Small intestine (tissue), 7 donors: ENCODE data around the gene NINJ1. TPM values are rescaled to one million over a fixed set of nuclear protein-coding genes. Genes with fewer than 3 reads are reported as not detected.

Experiments
- DNase-seq, 2 donors: peaks; one replicate each; pipeline versions ENCODE4 v3.0.0 to v3.0.0-alpha.2; 2013
- FAIRE-seq: peaks from 2 replicates; lab custom pipeline; 2012; peaks lifted over from hg19 to GRCh38; lab: Jason Lieb, UNC
- H3K27ac ChIP-seq, 3 donors: one replicate each; pipeline ENCODE4 v1.5.1; 2013; ENCODE audit warnings: low read length in 2 of 3, mild to moderate bottlenecking in 2 of 3, control low read depth in 1 of 3, inconsistent platforms in 1 of 3, low read depth in 1 of 3, moderate library complexity in 1 of 3
- H3K27me3 ChIP-seq, 3 donors: one replicate each; pipeline ENCODE4 v1.6.1; 2013; ENCODE audit warnings: low read length in 3 of 3, inconsistent platforms in 1 of 3; ENCODE audit not compliant: control insufficient read depth in 3 of 3, insufficient read depth in 3 of 3
- H3K36me3 ChIP-seq, 3 donors: one replicate each; pipeline ENCODE4 v1.6.1; 2013; ENCODE audit warnings: low read length in 3 of 3, inconsistent platforms in 1 of 3, low read depth in 1 of 3, mild to moderate bottlenecking in 1 of 3, moderate library complexity in 1 of 3; ENCODE audit not compliant: control insufficient read depth in 3 of 3, insufficient read depth in 2 of 3
- H3K4me1 ChIP-seq, 3 donors: one replicate each; pipeline ENCODE4 v1.6.1; 2013; ENCODE audit warnings: low read length in 2 of 3, inconsistent platforms in 1 of 3, low read depth in 1 of 3, mild to moderate bottlenecking in 1 of 3, moderate library complexity in 1 of 3; ENCODE audit not compliant: control insufficient read depth in 3 of 3, insufficient read depth in 2 of 3
- H3K4me3 ChIP-seq, 3 donors: one replicate each; pipeline ENCODE4 v1.5.1; 2013; ENCODE audit warnings: low read length in 3 of 3, control low read depth in 1 of 3, inconsistent platforms in 1 of 3, low read depth in 1 of 3, mild to moderate bottlenecking in 1 of 3, moderate library complexity in 1 of 3
- H3K9me3 ChIP-seq, 2 donors: one replicate each; pipeline ENCODE4 v1.6.1; 2013; ENCODE audit warnings: low read depth in 1 of 2, low read length in 1 of 2; ENCODE audit not compliant: control insufficient read depth in 2 of 2, insufficient read depth in 1 of 2
- WGBS, 3 donors: extraction: QIAGEN DNeasy Blood & Tissue Kit; methylation state at CpG; one replicate each; pipeline ENCODE4 v1.1.7; 2013; 5-methylcytosine and 5-hydroxymethylcytosine counted together
- polyA plus RNA-seq, 4 donors: library from polyadenylated mRNA; stranded (reverse) in 3 of 4; unstranded in 1 of 4; fragments of 200-250 nt in 3 of 4; fragments of 120-200 nt in 1 of 4; gene quantifications; one replicate each; pipeline versions ENCODE4 v1.2.1 to v1.2.3, GENCODE V29; 2013
- donor health status: healthy with polysubstance abuse.
- donor health status: control.
- donor health status: control.
- donor health status: Bipolar disorder and iron deficiency.
- donor health status: healthy.

Gene NINJ1
- polyA plus RNA-seq, 4 donors: 29.4 to 93.2 (median 54.0) TPM

DNA sequence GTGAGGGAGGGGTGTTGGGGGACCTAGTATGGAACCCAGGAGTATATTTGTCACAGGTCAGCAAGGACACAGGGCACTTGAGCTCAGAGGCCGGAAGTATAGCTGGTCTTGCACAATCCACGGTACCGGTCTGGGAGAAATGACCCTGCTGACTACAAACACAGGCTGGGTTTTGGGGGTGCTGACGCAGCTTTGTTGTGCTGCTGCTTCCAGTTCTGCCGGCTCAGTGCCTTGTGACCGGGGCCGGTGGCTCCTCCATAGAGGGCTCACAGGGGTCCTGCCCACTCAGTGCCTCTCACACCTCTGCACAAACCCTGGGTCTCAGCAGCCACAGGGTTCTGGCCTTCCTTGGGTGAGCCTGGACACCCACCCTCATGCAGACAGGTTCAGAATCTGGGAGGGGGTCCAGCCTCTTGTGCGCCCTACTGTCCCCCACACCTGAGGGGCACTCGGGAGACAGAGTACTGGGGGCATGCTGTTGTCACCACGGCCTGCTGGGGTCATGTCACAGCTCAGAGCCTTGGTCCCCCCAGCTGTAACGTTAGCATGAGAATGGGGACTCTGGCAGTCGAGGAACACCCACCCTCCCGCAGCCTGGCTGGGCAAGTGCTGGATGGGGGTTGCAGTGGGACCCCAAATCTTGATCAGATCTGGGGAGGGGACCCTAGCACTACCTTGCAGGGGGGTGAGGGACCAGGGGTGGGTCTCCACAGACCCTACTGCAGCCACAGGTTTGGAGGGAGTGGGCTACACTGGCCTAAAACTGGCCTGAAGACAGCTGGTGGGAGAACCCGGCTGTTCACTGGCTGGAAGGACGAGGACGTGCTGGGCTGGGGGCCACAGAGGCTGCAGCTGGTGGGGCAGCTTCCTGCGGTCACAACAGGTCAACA, 17.7 kb downstream of the NINJ1 start:
- Histone ChIP-seq H3K4me1 (peaks cover 0 to 17% (median 0%) of the 10 kb centered on the region in 3 donors), H3K9me3 (no peaks in the 10 kb centered on the region), H3K36me3 (peaks cover 0 to 52% (median 6%) of the 10 kb centered on the region in 3 donors), H3K4me3 (no peak overlapping the region), H3K27me3 (no peaks in the 10 kb centered on the region), H3K27ac (peak overlapping the region in 2 of 3 donors; percentile 28 to 51)
- FAIRE-seq (no peak), DNase-seq (peak in 1 of 2 donors; percentile 82)
- WGBS, 3 donors: 68 to 75% (median 71%) methylated on average over 17 of the region's 17 CpGs

DNA sequence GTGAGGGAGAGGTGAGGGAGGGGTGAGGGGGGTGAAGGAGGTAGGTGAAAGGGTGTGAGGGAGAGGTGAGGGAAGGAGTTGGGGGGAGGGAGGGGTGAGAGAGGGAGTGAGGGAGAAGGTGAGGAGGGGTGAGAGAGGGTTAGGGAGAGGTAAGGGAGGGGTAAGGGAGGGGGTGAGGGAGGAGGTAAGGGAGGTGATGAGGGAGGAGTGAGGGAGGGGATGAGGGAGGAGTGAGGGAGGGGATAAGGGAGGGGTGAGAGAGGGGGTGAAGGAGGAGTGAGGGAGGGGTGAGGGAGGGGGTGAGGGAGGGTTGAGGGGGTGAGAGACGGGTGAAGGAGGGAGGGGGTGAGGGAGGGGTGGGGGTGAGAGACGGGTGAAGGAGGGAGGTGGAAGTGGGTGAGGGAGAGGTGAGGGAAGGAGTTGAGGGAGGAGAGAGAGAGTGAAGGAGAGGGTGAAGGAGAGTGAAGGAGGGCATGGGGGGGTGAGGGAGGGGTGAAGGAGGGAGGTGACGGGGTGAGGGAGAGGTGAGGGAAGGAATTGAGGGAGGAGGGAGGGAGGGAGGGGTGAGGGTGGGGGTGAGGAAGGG, 18.5 kb downstream of the NINJ1 start:
- DNase-seq (no peak), FAIRE-seq (no peak)

DNA sequence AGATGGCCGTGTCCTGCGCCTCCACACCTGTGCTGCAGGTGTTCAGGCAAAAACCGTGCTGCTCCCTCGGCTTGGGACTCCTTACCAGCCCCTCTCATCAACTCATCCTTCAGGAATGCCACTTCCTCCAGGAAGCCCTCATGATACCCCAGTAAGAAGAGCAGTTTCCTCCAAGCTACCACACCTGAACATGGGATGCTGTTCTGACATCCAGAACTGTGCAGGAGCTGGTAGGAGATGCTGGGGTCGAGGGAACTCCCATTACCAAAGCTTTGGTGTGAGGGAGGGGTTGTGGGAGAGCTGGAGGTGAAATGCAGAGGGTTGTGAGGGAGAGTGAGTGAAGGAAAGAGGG, 19.1 kb downstream of the NINJ1 start:
- Histone ChIP-seq H3K27ac (no peak overlapping the region), H3K4me1 (peaks cover 0 to 14% (median 0%) of the 10 kb centered on the region in 3 donors)
- 70 to 77% (median 73%) methylated on average over 5 of the region's 5 CpGs for WGBS, 3 donors

More for the DNA sequence above, 18.5 kb downstream of the NINJ1 start:
- H3K4me1 ChIP-seq: peaks cover 0 to 17% (median 0%) of the 10 kb centered on the region in 3 donors
- no peak overlapping the region for H3K4me3 ChIP-seq
- H3K27me3 ChIP-seq: no peaks in the 10 kb centered on the region
- peaks cover 0 to 52% (median 9%) of the 10 kb centered on the region in 3 donors for H3K36me3 ChIP-seq
- no peaks in the 10 kb centered on the region for H3K9me3 ChIP-seq
- WGBS, 3 donors: 21 to 33% (median 27%) methylated on average over 3 of the region's 3 CpGs
- no peak overlapping the region for H3K27ac ChIP-seq

GRCh38 chr9:93114169-93114983, 19.7 kb downstream of the NINJ1 start:
- DNase-seq: no peak

More for the DNA sequence above, 19.1 kb downstream of the NINJ1 start:
- no peaks in the 10 kb centered on the region for H3K27me3 ChIP-seq
- no peaks in the 10 kb centered on the region for H3K9me3 ChIP-seq
- DNase-seq (no peak), FAIRE-seq (no peak)
- peaks cover 0 to 52% (median 14%) of the 10 kb centered on the region in 3 donors for H3K36me3 ChIP-seq
- H3K4me3 ChIP-seq: no peak overlapping the region

DNA sequence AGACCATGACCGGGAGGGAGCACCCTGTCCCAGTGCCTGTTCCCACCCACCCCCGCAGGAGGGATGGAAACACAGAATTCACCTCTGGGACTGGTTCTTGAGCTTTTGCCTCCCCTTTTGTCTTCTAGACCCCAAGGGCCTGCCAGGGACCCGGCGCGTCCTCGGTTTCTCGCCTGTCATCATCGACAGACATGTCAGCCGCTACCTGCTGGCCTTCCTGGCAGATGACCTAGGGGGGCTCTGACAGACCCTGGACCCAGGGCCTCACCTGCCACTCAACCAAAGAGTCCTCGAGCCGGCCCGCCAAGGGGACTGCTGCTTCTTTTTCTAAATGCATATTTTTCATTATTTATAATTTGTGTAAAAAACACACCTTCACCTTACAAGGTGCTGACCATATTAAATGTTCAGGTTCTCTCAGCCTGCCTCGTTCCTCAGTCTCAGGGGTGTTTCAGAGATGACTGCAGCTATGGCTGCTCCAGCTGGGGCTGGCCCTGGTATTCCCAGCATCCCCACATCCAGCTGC, 21.1 kb downstream of the NINJ1 start:
- H3K27ac ChIP-seq: no peak overlapping the region
- DNase-seq: no peak
- WGBS, 3 donors: 84 to 95% (median 85%) methylated on average over 13 of the region's 13 CpGs
- no peaks in the 10 kb centered on the region for H3K27me3 ChIP-seq
- FAIRE-seq: no peak
- H3K4me3 ChIP-seq: no peak overlapping the region
- H3K36me3 ChIP-seq: peaks cover 0 to 68% (median 14%) of the 10 kb centered on the region in 3 donors
- H3K9me3 ChIP-seq: no peaks in the 10 kb centered on the region
- H3K4me1 ChIP-seq: peaks cover 0 to 8% (median 0%) of the 10 kb centered on the region in 3 donors

More at GRCh38 chr9:93114169-93114983, 19.7 kb downstream of the NINJ1 start:
- H3K9me3 ChIP-seq: no peaks in the 10 kb centered on the region
- H3K27me3 ChIP-seq: no peaks in the 10 kb centered on the region
- peaks cover 0 to 9% (median 0%) of the 10 kb centered on the region in 3 donors for H3K4me1 ChIP-seq
- no peak for FAIRE-seq
- no peak overlapping the region for H3K4me3 ChIP-seq
- H3K27ac ChIP-seq: no peak overlapping the region
- 81 to 84% (median 83%) methylated on average over 16 to 17 of the region's 17 CpGs for WGBS, 3 donors
- peaks cover 0 to 55% (median 14%) of the 10 kb centered on the region in 3 donors for H3K36me3 ChIP-seq

DNA sequence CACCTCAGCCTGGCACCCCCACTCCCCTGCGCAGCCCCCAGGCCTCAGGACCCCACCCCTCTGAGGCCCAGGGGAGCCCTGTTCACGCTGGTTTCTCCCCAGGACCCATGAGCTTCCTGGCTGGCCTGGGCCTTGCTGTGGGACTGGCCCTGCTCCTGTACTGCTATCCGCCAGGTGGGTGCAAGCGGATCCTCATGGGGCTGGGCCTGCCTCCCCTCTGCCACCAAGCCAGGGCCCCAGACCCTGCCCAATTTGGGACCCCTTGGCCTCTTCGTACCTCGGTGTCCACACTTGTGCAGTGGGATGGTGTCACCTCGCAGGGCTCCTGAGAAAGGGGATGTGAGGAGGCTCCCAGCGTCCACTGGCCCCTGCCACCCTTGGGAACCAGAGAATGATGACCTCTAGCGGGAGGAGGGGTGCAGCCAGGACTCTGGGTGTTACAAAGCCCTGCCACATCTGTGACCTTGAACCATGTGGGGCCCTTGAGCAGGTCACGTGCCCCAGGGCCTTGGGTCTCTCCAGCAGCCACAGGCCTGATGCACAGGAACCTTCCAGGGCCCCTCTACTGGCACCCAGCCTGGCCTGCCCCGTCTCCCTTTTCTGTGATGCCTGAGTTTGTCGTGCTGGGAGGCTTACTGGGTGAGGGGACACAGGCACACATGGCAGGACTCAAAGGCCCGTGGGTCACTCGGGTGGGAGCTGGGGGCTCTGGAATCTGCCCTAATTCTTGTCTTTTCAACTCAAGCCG, 21.8 kb downstream of the NINJ1 start:
- no peak overlapping the region for H3K27ac ChIP-seq
- no peaks in the 10 kb centered on the region for H3K9me3 ChIP-seq
- DNase-seq (no peak), FAIRE-seq (no peak)
- H3K36me3 ChIP-seq: peaks cover 0 to 75% (median 14%) of the 10 kb centered on the region in 3 donors
- 87 to 90% (median 88%) methylated on average over 15 of the region's 15 CpGs for WGBS, 3 donors
- no peaks in the 10 kb centered on the region for H3K27me3 ChIP-seq
- H3K4me3 ChIP-seq: no peak overlapping the region
- H3K4me1 ChIP-seq: peaks cover 0 to 8% (median 0%) of the 10 kb centered on the region in 3 donors

DNA sequence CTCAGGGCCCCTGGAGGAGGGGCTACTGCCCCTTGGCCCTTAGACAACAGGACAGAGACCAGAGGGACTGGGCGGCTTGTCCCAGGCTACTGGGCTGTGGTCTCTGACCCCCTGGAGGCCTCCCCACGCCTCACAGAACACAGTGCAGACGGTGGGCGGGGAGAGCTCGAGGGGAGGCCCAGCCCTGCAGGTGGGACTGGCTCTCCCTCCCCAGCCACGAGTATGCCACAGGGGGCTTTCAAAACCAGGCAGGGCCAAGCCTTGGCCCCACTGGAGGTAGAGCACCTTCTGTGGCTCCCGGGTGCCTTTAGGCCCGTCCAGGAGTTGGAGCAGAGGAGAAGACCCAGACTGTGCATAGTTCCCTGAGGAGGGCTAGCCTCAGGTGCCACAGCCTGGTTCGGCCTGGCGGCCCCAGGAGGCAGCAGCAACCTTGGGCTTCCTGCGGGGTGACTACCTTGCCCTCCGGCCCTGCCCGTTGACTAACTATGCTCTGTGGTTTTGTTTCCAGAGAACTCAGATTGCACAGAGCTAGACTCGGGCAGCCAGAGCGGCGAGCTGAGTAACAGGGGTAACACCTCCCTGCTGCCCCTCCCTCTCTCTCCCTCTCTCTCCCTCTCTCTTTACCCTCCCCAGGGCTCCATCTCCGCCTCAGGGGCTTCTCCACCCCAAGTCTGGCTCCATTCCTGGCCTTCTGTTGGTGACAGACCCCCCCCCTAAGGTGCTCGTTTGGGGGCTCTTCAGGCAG, 22.5 kb downstream of the NINJ1 start:
- DNase-seq (no peak), FAIRE-seq (no peak)
- no peak overlapping the region for H3K27ac ChIP-seq
- 89 to 91% (median 90%) methylated on average over 18 of the region's 18 CpGs for WGBS, 3 donors
- peaks cover 0 to 80% (median 14%) of the 10 kb centered on the region in 3 donors for H3K36me3 ChIP-seq
- no peak overlapping the region for H3K4me3 ChIP-seq
- peaks cover 0 to 5% (median 0%) of the 10 kb centered on the region in 3 donors for H3K4me1 ChIP-seq
- H3K9me3 ChIP-seq: no peaks in the 10 kb centered on the region
- H3K27me3 ChIP-seq: no peaks in the 10 kb centered on the region
